Colonic mucosa (tissue), 4 donors: Measurements from ENCODE around the gene MERTK. TPM values are rescaled to one million over a fixed set of nuclear protein-coding genes. Genes with fewer than 3 reads are reported as not detected.
"Not testable (repeated sequence)": the region's sequence is repeated elsewhere in the genome, so short reads cannot be mapped to it uniquely, and the experiment has no call there.

Source experiments
- DNase-seq: peaks from one replicate; pipeline ENCODE4 v3.0.0-alpha.2; 2020
- H3K27ac ChIP-seq: fragments of 200-600 bp; one replicate; pipeline ENCODE4 v1.8.0; 2021
- H3K27me3 ChIP-seq: fragments of 200-600 bp; one replicate; pipeline ENCODE4 v1.8.0; 2021
- H3K36me3 ChIP-seq: fragments of 200-600 bp; one replicate; pipeline ENCODE4 v1.8.0; 2021
- H3K4me1 ChIP-seq: fragments of 200-600 bp; one replicate; pipeline ENCODE4 v1.8.0; 2021; ENCODE audit warnings: mild to moderate bottlenecking
- H3K4me3 ChIP-seq: fragments of 200-600 bp; one replicate; pipeline ENCODE4 v1.8.0; 2021
- H3K9ac ChIP-seq, 2 donors: one replicate each; pipeline ENCODE4 v1.7.0; 2013; ENCODE audit warnings: control low read depth in 2 of 2, low read depth in 2 of 2, low read length in 2 of 2
- H3K9me3 ChIP-seq: fragments of 200-600 bp; one replicate; pipeline ENCODE4 v1.8.0; 2021
- intact Hi-C: fragments of 100-400 bp; cut with DNase I; formaldehyde crosslinking; loops from one replicate; pipeline ENCODE4 v1.14.1; 2022
- total RNA-seq, 2 donors: library from RNA; stranded (reverse); fragmentation: NEBNext Ultra II Directional in 1 of 2; extraction: Animal tissue kit (Norgen Biotek cat#: 25700) in 1 of 2; gene quantifications; one replicate each; pipeline ENCODE4 v1.2.1, GENCODE V29; 2021
- TF ChIP-seq, protein P1 (sequence below): fragments of 200-600 bp; IDR thresholded peaks from one replicate; pipeline ENCODE4 v1.8.0; 2022; ENCODE audit warnings: antibody characterized with exemption, mild to moderate bottlenecking
- donor health status: healthy.
- donor health status: DM: no; HTN: no; CAD: no.
- donor health status: DM: no; HTN: no; CAD: no.

The MERTK gene
- total RNA-seq, 2 donors from 2014 or later = 3.9 TPM

DNA sequence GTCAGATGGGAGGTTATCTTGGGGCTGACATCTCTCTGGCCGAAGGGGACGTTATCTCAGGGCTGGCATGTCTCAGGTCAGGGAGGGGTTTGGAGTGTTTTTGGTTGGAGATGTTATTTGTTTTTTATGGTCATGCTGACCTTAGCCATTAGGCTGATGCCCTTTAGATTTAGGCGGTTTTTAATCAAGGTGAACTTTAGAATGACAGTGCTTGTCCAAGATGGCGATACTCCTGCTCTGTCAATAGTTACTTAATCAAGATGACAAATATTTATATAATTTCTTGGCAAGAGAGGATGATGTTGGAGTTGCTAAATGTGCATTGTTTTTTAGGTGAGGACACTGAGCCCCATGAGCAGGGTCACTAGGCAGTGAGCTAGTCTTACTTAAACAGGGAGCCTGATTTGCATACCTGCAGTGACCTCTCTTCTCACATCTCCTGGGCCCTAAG is 34.5 kb downstream of the MERTK start:
- Histone ChIP-seq H3K36me3 (no peaks in the 10 kb centered on the region), H3K9ac (no peak overlapping the region), H3K27me3 (no peaks in the 10 kb centered on the region), H3K4me3 (no peak overlapping the region), H3K27ac (no peak overlapping the region), H3K4me1 (no peaks in the 10 kb centered on the region), H3K9me3 (no peaks in the 10 kb centered on the region)
- DNase-seq = no peak
- intact Hi-C loops = no loop called here
- TF ChIP-seq, protein P1, sequence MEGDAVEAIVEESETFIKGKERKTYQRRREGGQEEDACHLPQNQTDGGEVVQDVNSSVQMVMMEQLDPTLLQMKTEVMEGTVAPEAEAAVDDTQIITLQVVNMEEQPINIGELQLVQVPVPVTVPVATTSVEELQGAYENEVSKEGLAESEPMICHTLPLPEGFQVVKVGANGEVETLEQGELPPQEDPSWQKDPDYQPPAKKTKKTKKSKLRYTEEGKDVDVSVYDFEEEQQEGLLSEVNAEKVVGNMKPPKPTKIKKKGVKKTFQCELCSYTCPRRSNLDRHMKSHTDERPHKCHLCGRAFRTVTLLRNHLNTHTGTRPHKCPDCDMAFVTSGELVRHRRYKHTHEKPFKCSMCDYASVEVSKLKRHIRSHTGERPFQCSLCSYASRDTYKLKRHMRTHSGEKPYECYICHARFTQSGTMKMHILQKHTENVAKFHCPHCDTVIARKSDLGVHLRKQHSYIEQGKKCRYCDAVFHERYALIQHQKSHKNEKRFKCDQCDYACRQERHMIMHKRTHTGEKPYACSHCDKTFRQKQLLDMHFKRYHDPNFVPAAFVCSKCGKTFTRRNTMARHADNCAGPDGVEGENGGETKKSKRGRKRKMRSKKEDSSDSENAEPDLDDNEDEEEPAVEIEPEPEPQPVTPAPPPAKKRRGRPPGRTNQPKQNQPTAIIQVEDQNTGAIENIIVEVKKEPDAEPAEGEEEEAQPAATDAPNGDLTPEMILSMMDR = no peak

GRCh38 chr2:111933900-111934299 is 35.5 kb downstream of the MERTK start:
- H3K4me3 ChIP-seq, H3K9ac ChIP-seq, intact Hi-C loops, H3K36me3 ChIP-seq, H3K9me3 ChIP-seq, H3K27me3 ChIP-seq, H3K4me1 ChIP-seq, H3K27ac ChIP-seq, DNase-seq: not testable (repeated sequence)

DNA sequence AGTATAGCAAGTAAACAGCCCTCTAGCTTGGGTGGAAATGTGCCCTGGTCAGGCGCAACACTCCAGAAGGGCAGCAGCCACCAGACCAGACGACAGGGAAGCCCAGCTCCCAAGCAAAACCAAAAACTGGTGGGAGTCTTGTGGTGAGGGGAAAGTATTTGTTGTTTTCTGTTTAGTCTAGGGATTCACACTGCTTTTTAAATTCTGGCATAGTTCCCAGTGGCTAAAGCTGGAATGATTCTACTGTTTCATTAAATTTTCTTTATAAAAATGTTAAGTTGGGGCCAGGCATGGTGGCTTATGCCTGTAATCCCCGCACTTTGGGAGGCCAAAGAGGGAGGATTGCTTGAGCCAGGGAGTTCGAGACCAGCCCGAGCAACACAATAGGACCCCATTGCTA is 38.5 kb downstream of the MERTK start:
- H3K36me3 ChIP-seq = no peaks in the 10 kb centered on the region
- no peak for DNase-seq
- no peaks in the 10 kb centered on the region for H3K4me1 ChIP-seq
- TF ChIP-seq, protein P1 = no peak
- no peaks in the 10 kb centered on the region for H3K27me3 ChIP-seq
- H3K4me3 ChIP-seq = no peak overlapping the region
- intact Hi-C loops = no loop called here
- no peaks in the 10 kb centered on the region for H3K9me3 ChIP-seq
- no peak overlapping the region for H3K27ac ChIP-seq
- no peak overlapping the region for H3K9ac ChIP-seq

DNA sequence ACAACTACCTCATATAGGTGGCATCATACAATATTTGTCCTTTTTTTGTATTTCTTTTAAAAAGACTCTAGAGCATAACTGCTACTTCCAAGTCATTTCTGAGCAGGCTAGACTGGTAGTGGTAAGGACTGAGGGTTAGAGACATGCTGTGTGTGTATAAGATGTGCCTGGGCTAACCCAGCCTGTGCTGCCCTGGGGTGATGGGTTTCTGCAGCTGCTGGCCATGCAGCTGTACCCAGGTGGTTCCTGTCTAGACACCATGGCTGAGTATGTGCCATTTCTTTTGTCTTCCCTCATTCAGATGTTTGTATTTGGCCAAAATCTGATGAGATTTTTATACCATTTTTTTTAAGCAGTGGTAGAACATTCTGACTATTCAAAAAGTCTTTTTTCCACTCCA is 40.0 kb downstream of the MERTK start:
- TF ChIP-seq, protein P1 = no peak
- no peaks in the 10 kb centered on the region for H3K9me3 ChIP-seq
- no peaks in the 10 kb centered on the region for H3K27me3 ChIP-seq
- H3K27ac ChIP-seq = no peak overlapping the region
- no peaks in the 10 kb centered on the region for H3K4me1 ChIP-seq
- H3K4me3 ChIP-seq = no peak overlapping the region
- no peak for DNase-seq
- no peak overlapping the region for H3K9ac ChIP-seq
- no peaks in the 10 kb centered on the region for H3K36me3 ChIP-seq
- intact Hi-C loops = no loop called here

DNA sequence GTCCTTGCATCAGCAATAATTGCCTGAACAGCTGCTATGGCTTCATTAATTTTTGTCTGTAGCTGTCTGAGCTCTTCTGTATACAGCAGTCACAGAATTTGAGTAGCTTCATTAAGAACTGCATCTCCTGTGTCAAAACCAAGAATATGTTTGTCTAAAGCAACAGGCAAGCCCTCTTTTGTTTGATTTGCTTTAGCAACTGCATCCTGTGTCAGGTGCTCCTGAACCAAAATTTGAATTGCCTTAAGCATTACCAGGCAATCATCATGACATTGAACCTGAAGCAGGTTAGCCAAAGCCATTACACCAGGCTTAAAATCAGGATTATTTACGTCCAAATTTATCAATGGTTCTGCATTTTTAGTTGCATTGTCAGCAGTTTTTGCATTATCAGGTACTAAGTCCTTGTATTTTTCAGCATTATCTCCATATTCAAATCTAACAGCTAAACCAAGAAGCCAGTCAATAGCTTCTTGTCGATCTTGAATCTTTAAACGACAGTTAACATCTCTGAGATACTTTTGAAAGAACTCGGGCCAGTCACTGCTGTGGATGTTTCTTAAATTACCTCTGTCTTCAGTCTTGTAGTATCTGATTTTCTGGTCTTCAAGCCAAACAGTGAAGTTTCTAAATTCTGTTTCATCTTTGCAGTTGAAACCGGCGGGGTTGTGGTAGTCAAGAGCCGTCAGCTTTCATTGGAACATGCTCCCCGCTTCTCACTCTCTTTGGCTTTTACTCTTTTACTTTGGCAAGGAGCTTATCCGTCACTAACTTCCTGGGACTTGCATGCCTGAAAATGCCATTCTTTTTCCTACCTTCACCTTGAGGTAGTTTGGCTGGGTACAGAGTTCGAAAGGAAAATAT is 42.2 kb downstream of the MERTK start:
- DNase-seq = no peak
- Histone ChIP-seq H3K9me3 (no peaks in the 10 kb centered on the region), H3K4me3 (no peak overlapping the region), H3K4me1 (peaks cover 2% of the 10 kb centered on the region), H3K27me3 (no peaks in the 10 kb centered on the region), H3K36me3 (no peaks in the 10 kb centered on the region), H3K9ac (no peak overlapping the region), H3K27ac (no peak overlapping the region)
- intact Hi-C loops = no loop called here
- TF ChIP-seq, protein P1 = no peak

DNA sequence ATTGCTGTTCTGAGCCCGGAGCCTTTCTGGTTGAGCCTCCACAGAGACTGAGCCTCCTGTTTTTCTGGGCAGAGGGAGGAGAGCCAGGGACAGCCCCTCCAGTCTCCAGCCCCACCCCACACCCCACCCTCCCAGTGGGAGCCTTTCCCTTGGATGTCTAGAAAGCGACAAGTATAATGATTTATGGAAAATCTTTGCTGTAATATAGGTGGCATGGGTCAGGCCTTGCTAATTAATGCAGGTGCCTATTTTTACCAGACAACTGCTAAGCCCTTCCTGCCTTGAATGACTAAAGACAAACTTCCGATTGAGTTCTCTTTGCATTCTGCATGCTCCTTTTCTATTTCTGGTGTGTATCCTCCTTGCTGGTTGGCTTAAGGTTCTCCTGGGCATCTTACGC is 43.1 kb downstream of the MERTK start:
- Histone ChIP-seq H3K4me3 (no peak overlapping the region), H3K9ac (no peak overlapping the region), H3K27ac (no peak overlapping the region), H3K27me3 (no peaks in the 10 kb centered on the region), H3K4me1 (peaks cover 6% of the 10 kb centered on the region), H3K9me3 (no peaks in the 10 kb centered on the region), H3K36me3 (no peaks in the 10 kb centered on the region)
- TF ChIP-seq, protein P1 = no peak
- intact Hi-C loops = no loop called here
- no peak for DNase-seq
